Tibial nerve (tissue), 4 donors: Measurements from ENCODE around the gene PSMB3. TPM values are rescaled to one million over a fixed set of nuclear protein-coding genes. Genes with fewer than 3 reads are reported as not detected.

Experiments
- DNase-seq, 2 donors: peaks; one replicate each; pipeline ENCODE4 v3.0.0-alpha.2; 2019; ENCODE audit warnings: low spot score in 2 of 2
- H3K27ac ChIP-seq, 4 donors: fragments of 200-600 bp; sonication (generic) in 3 of 4; one replicate each; pipeline ENCODE4 v1.5.1; 2017 to 2019; ENCODE audit warnings: mild to moderate bottlenecking in 1 of 4
- H3K27me3 ChIP-seq, 2 donors: fragments of 200-600 bp; sonication (generic) in 1 of 2; one replicate each; pipeline versions ENCODE4 v1.5.1 to v1.6.0; 2017 to 2019
- H3K36me3 ChIP-seq, 3 donors: fragments of 200-600 bp; sonication (generic); one replicate each; pipeline ENCODE4 v1.5.1; 2018 to 2019
- H3K4me1 ChIP-seq, 4 donors: fragments of 200-600 bp; sonication (generic) in 3 of 4; one replicate each; pipeline ENCODE4 v1.5.1; 2017 to 2019
- H3K4me3 ChIP-seq, 4 donors: fragments of 200-600 bp; sonication (generic) in 3 of 4; one replicate each; pipeline ENCODE4 v1.5.1; 2017 to 2019; ENCODE audit warnings: mild to moderate bottlenecking in 1 of 4, moderate library complexity in 1 of 4
- H3K9me3 ChIP-seq, 4 donors: fragments of 200-600 bp; sonication (generic) in 3 of 4; one replicate each; pipeline ENCODE4 v1.5.1; 2017 to 2019
- EP300 ChIP-seq, 2 donors: sonication (generic); formaldehyde crosslinking; IDR thresholded peaks; one replicate each; pipeline ENCODE4 v1.6.1; 2017; ENCODE audit warnings: antibody characterized with exemption in 2 of 2, mild to moderate bottlenecking in 1 of 2
- POLR2A ChIP-seq, 2 donors: fragments of 450-650 bp; IDR thresholded peaks; one replicate each; pipeline ENCODE4 v1.6.1; 2017; ENCODE audit warnings: antibody characterized with exemption in 2 of 2, mild to moderate bottlenecking in 2 of 2, moderate library complexity in 2 of 2
- WGBS, 2 donors: methylation state at CpG; one replicate each; pipeline ENCODE4 v1.1.5; 2018; 5-methylcytosine and 5-hydroxymethylcytosine counted together
- total RNA-seq, 4 donors: library from RNA; depleted of rRNA; stranded (reverse); fragments of >200 nt; gene quantifications; one replicate each; pipeline ENCODE4 v1.1.0, GENCODE V29; 2016
- TF ChIP-seq, protein P1 (sequence below), 5 experiments: fragments of 200-600 bp in 3 of 5; fragments of 450-650 bp in 2 of 5; sonication (generic) in 3 of 5; IDR thresholded peaks; one replicate each; pipeline ENCODE4 v1.5.1; 2016 to 2019; ENCODE audit warnings: antibody characterized with exemption in 5 of 5, mild to moderate bottlenecking in 3 of 5, moderate library complexity in 2 of 5

The PSMB3 gene
- total RNA-seq, 4 donors from 2014 or later, result 88.8 to 146 (median 141) TPM

DNA sequence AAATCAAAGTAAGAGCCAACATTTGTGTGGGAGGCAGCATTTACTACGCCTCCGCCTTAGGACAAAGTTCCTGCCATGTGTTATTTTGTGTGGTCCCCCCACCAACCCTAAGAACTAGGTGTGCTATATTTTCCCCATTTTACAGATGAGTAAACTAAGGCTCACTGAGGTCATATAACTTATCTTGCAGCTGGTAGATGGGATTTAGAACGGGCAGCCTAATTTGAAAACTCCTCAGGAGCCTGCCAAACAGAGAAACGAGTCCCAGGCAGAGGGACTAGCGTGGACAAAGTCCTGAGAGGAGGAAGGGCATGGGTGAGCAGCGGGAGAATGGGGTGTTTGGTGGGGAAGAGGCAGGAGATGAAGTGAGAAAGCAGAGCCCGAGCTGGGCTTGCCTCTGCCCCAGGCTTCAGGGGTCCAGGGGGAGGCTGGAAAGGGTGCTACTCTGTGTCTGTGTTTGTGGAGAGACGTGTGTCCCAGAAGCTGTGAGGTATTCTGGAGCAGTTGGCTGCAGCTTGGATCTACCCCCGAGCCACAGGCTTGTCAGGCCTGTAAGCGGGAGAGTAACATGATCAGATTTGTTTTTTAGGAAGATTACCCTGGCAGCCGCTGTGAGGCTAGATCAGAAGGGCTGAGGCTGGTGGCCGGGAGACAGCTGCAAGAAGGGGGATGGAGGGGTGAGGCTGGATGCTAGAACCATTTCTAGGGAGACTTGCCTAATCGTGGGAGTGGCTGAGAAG is 42.5 kb upstream of the PSMB3 start:
- DNase-seq, result no peak
- H3K4me1 ChIP-seq, result peaks cover 0 to 17% (median 9%) of the 10 kb centered on the region in 4 donors
- no peak overlapping the region for H3K4me3 ChIP-seq
- no peak for TF ChIP-seq EP300 (IDR thresholded peaks at IDR 0.05)
- TF ChIP-seq, protein P1, sequence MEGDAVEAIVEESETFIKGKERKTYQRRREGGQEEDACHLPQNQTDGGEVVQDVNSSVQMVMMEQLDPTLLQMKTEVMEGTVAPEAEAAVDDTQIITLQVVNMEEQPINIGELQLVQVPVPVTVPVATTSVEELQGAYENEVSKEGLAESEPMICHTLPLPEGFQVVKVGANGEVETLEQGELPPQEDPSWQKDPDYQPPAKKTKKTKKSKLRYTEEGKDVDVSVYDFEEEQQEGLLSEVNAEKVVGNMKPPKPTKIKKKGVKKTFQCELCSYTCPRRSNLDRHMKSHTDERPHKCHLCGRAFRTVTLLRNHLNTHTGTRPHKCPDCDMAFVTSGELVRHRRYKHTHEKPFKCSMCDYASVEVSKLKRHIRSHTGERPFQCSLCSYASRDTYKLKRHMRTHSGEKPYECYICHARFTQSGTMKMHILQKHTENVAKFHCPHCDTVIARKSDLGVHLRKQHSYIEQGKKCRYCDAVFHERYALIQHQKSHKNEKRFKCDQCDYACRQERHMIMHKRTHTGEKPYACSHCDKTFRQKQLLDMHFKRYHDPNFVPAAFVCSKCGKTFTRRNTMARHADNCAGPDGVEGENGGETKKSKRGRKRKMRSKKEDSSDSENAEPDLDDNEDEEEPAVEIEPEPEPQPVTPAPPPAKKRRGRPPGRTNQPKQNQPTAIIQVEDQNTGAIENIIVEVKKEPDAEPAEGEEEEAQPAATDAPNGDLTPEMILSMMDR (IDR thresholded peaks at IDR 0.05), result no peak
- no peak for TF ChIP-seq POLR2A (IDR thresholded peaks at IDR 0.05)
- peaks cover 0 to 75% (median 0%) of the 10 kb centered on the region in 3 donors for H3K36me3 ChIP-seq
- H3K9me3 ChIP-seq, result no peaks in the 10 kb centered on the region
- H3K27me3 ChIP-seq, result no peaks in the 10 kb centered on the region
- WGBS, 2 donors, result 66 to 67% methylated on average over 13 of the region's 13 CpGs
- no peak overlapping the region for H3K27ac ChIP-seq

DNA sequence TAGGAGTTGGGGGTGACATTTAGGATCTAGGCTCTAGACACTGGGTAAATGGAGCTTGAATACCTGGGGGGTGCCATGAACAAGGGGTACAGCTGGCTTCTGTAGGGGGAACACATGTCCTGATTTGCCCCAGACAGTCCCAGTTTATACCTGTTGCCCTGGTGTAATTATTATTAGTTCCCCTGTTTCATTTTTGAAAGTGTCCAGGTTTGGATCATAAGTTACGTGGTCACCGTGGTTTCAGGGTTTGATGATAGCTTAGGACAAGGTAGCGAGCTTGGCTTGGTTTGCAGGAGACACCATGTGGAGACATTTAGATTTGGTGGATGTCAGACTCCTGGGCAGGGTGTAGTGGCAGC is 42.0 kb upstream of the PSMB3 start:
- peaks cover 0 to 17% (median 9%) of the 10 kb centered on the region in 4 donors for H3K4me1 ChIP-seq
- no peaks in the 10 kb centered on the region for H3K27me3 ChIP-seq
- no peak overlapping the region for H3K27ac ChIP-seq
- WGBS, 2 donors, result 95 to 98% methylated on average over 3 of the region's 3 CpGs
- H3K9me3 ChIP-seq, result no peaks in the 10 kb centered on the region
- no peak overlapping the region for H3K4me3 ChIP-seq
- TF ChIP-seq EP300 (IDR thresholded peaks at IDR 0.05), result no peak
- TF ChIP-seq, protein P1 (IDR thresholded peaks at IDR 0.05), result no peak
- H3K36me3 ChIP-seq, result peaks cover 0 to 80% (median 1%) of the 10 kb centered on the region in 3 donors
- DNase-seq, result no peak

DNA sequence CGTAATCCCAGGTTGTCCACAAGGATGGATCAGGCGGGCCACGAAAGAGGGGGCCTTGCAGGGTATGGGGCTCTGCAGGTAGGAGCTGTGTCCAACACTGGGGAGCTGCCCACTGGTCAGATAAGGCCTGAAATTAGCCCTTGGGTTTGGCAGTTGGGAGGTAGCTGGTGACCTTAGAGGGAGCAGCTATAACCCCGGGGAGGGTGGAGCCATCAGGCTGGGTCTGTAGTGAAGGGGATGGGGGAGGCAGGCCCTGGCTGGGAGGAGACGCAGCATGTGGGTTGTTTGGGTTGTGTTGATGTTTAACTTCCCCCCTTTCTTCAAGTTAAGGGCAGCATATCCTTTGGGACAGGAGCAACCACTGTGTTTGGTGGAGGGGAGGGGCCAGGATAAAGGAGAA is 41.6 kb upstream of the PSMB3 start:
- Histone ChIP-seq H3K9me3 (no peaks in the 10 kb centered on the region), H3K36me3 (peaks cover 0 to 84% (median 5%) of the 10 kb centered on the region in 3 donors), H3K27me3 (no peaks in the 10 kb centered on the region), H3K4me3 (no peak overlapping the region), H3K27ac (no peak overlapping the region), H3K4me1 (peaks cover 0 to 17% (median 9%) of the 10 kb centered on the region in 4 donors)
- WGBS, 2 donors, result 77 to 87% methylated on average over 5 of the region's 5 CpGs
- DNase-seq, result no peak
- TF ChIP-seq POLR2A (IDR thresholded peaks at IDR 0.05) (no peak), EP300 (IDR thresholded peaks at IDR 0.05) (no peak)
- TF ChIP-seq, protein P1 (IDR thresholded peaks at IDR 0.05), result no peak

DNA sequence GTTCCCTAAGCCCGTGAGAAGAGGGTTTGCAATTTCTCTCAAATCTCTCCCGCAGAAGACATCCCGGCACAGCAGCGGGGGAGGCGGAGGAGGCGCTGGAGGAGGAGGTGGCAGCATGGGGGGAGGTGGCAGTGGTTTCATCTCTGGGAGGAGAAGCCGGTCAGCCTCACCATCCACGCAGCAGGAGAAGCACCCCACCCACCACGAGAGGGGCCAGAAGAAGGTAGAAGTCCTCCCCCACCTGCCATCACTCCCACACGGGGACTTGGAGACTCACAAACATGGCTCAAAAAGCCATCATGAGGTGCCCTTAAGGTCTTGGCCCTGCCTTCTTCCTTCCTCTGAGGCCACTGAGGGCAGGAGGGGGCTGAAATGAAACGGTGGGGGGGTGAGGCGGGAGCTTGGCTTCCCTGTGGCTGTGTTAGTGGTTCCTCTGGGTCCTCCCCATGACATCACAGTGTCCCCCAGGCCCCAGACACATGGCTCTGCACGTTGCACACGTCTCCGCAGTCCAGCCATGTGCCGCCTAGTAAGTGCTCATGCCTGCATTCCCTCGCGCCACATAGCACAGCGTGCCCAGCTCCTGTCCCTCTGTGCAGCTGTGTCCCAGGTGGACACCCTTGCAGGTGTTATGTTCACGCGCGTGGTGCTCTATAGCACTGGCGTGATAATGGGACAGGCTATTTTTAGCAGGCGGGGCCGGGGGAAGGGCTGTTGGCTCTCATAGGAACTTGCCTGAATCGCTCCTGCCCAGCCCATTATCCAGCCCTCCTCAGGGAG is 40.6 kb upstream of the PSMB3 start:
- no peaks in the 10 kb centered on the region for H3K9me3 ChIP-seq
- H3K27me3 ChIP-seq, result no peaks in the 10 kb centered on the region
- no peak overlapping the region for H3K4me3 ChIP-seq
- TF ChIP-seq EP300 (IDR thresholded peaks at IDR 0.05), result no peak
- TF ChIP-seq POLR2A (IDR thresholded peaks at IDR 0.05), result no peak
- TF ChIP-seq, protein P1 (IDR thresholded peaks at IDR 0.05), result no peak
- peaks cover 2 to 94% (median 15%) of the 10 kb centered on the region in 3 donors for H3K36me3 ChIP-seq
- 68 to 70% methylated on average over 26 of the region's 26 CpGs for WGBS, 2 donors
- H3K27ac ChIP-seq, result no peak overlapping the region
- H3K4me1 ChIP-seq, result peaks cover 0 to 8% (median 3%) of the 10 kb centered on the region in 4 donors
- DNase-seq, result no peak

DNA sequence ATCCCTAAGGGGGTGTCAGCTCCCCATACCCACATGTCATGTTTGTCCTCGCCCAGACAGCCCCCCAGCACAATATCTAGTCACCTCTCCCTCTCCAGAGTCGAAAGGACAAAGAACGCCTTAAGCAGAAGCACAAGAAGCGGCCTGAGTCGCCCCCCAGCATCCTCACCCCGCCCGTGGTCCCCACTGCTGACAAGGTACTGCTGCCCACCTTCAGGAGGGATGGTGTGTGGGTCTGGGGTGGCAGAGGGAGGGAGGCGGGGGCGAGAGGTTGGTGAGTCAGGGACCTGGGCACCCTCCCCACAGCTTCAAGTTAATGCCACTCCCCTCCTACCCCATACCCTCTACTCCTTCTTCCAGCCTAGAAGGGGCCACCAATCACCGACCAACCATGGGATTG is 39.9 kb upstream of the PSMB3 start:
- Histone ChIP-seq H3K9me3 (no peaks in the 10 kb centered on the region), H3K27me3 (no peaks in the 10 kb centered on the region), H3K36me3 (peaks cover 3 to 96% (median 15%) of the 10 kb centered on the region in 3 donors), H3K27ac (no peak overlapping the region), H3K4me3 (no peak overlapping the region), H3K4me1 (peaks cover 0 to 2% (median 0%) of the 10 kb centered on the region in 4 donors)
- WGBS, 2 donors, result 92 to 93% methylated on average over 10 of the region's 10 CpGs
- no peak for DNase-seq
- TF ChIP-seq POLR2A (IDR thresholded peaks at IDR 0.05), result no peak
- TF ChIP-seq, protein P1 (IDR thresholded peaks at IDR 0.05), result no peak
- no peak for TF ChIP-seq EP300 (IDR thresholded peaks at IDR 0.05)
